GM10248 (cell line): ENCODE results near the gene HNRNPLL.

ENCODE experiments used
- CTCF ChIA-PET: fragments of 300-600 bp; sonication (Branson Sonifier 250); formaldehyde crosslinking; extraction: SDS; loops from one replicate; lab custom pipeline; 2021; ENCODE audit warnings: antibody characterized with exemption; lab: Yijun Ruan, JAX
- POLR2A ChIA-PET: fragments of 350-650 bp; sonication (Branson Sonifier 250); formaldehyde crosslinking; extraction: SDS; loops from one replicate; lab custom pipeline; 2020; ENCODE audit warnings: antibody characterized with exemption; lab: Yijun Ruan, JAX
- DNase-seq: peaks from one replicate; pipeline ENCODE4 v3.0.0; 2012; ENCODE audit errors: extremely low spot score
- TF ChIP-seq, protein P1 (sequence below): IDR thresholded peaks from 2 replicates; pipeline ENCODE4 v1.5.1; 2012; ENCODE audit warnings: mild to moderate bottlenecking, low read depth; ENCODE audit errors: extremely low read depth, missing control alignments, control extremely low read depth

The HNRNPLL gene

GRCh38 chr2:38632980-38633379, 30.3 kb upstream of the HNRNPLL start:
- no peak for DNase-seq
- ChIA-PET POLR2A (interaction anchor here (0.6 kb wide), 1 partner anchor 162 kb away, joined by 3 read pairs; no protein-coding TSS in a partner anchor), CTCF (interaction anchor here (1.5 kb wide), 1 partner anchor 20 kb away, joined by 3 read pairs; no protein-coding TSS in a partner anchor)
- TF ChIP-seq, protein P1, sequence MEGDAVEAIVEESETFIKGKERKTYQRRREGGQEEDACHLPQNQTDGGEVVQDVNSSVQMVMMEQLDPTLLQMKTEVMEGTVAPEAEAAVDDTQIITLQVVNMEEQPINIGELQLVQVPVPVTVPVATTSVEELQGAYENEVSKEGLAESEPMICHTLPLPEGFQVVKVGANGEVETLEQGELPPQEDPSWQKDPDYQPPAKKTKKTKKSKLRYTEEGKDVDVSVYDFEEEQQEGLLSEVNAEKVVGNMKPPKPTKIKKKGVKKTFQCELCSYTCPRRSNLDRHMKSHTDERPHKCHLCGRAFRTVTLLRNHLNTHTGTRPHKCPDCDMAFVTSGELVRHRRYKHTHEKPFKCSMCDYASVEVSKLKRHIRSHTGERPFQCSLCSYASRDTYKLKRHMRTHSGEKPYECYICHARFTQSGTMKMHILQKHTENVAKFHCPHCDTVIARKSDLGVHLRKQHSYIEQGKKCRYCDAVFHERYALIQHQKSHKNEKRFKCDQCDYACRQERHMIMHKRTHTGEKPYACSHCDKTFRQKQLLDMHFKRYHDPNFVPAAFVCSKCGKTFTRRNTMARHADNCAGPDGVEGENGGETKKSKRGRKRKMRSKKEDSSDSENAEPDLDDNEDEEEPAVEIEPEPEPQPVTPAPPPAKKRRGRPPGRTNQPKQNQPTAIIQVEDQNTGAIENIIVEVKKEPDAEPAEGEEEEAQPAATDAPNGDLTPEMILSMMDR: no peak

DNA sequence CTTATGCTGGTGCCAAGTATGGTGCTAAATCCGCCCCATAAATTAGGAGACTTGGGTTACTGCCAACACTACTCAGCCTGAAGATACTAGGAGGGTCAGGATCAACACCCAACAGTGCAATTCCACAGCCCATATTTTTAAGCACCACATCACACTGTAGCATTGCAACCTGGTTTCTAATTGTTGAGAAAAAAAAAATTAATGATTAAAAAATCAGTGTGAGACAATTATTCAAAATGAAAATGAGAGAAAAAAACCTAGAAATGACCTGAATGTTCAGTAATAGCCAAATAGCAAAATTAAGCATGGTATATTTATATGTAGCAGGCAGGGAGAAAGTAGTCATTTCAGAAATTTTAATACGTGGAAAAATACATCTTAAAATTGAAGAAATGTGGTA, 29.2 kb upstream of the HNRNPLL start:
- ChIA-PET CTCF (no interaction called here), POLR2A (no interaction called here)
- DNase-seq: no peak
- TF ChIP-seq, protein P1: no peak

DNA sequence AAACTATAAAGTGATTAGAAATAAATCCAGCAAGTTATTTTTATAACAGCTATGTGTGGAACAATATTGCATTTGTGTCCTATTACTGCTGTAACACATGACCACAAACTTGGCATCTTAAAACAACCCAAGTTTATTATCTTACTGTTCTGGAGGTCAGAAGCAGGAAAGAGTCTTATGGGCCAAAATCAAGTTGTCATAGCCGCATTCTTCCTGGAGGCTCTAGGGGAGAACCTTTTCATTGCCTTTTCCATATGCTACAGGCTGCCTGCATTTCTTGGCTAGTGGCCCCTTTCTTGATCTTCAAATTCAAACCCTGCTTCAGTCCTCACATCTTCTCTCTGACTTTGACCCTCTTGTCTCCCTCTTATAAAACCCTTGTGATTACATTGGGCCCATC, 27.0 kb upstream of the HNRNPLL start:
- POLR2A ChIA-PET: no interaction called here
- TF ChIP-seq, protein P1: no peak
- CTCF ChIA-PET: interaction anchor here (1.2 to 2.4 kb wide), 3 partner anchors 10 to 16 kb away, joined by 3 to 6 read pairs (median 5); no protein-coding TSS in a partner anchor
- no peak for DNase-seq

DNA sequence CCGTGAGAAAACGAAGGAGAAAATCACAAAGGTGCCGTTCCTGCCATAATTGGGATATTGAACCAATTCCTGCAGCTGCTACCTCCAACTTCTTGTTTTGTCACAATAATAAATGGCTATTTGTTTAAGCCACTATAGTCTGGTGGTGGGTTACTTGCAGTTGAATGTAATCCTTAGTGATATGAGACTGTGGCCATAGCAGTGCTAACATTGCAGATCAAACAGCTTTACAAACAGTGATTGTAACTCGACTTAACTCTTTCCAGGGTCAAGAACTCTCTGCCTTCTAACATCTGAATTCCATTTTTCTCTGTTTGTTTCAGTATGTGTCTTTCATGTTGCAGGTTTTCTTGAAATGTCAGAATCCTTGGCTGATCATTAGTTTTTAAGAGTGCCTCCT, 24.7 kb upstream of the HNRNPLL start:
- TF ChIP-seq, protein P1: no peak
- ChIA-PET POLR2A (interaction anchor here (0.8 kb wide), 1 partner anchor 124 kb away, joined by 3 read pairs; the partner anchor contains the start of gene SRSF7), CTCF (interaction anchor here (0.8 to 3.3 kb wide), 6 partner anchors 10 to 46 kb away, joined by 3 to 8 read pairs (median 6); no protein-coding TSS in a partner anchor)
- DNase-seq: no peak

- CTCF ChIA-PET: interaction anchor here (1.1 to 3.3 kb wide), 10 partner anchors 9 to 114 kb away, joined by 3 to 8 read pairs (median 6); no protein-coding TSS in a partner anchor
- no peak for DNase-seq
- POLR2A ChIA-PET: no interaction called here
- TF ChIP-seq, protein P1: no peak
Observed at GRCh38 chr2:38626326-38627035, 23.8 kb upstream of the HNRNPLL start.

GRCh38 chr2:38622210-38622609, 19.5 kb upstream of the HNRNPLL start:
- no peak for DNase-seq
- ChIA-PET POLR2A (no interaction called here), CTCF (no interaction called here)
- TF ChIP-seq, protein P1: no peak
